HCT116 (cell line): ENCODE results near the gene AP1S1. TPM values are rescaled to one million over a fixed set of nuclear protein-coding genes. Genes with fewer than 3 reads are reported as not detected.

ENCODE experiments used
- ATAC-seq: fragments of 200-7000 bp; cut with Tn5 transposase; 2 replicates; pipeline ENCODE4 v1.9.1; 2020; ENCODE audit warnings: mild to moderate bottlenecking, moderate library complexity
- BruUV-seq: library from RNA; stranded (reverse); fragments of 400-500 nt; replicated peaks from 2 replicates; lab custom pipeline; 2021; lab: Mats Ljungman, UMichigan
- CTCF ChIA-PET: fragments of 300-600 bp; sonication (Branson Sonifier 250); formaldehyde crosslinking; loops from one replicate; lab custom pipeline; 2021; ENCODE audit warnings: antibody characterized with exemption; lab: Charles Lee
- POLR2A ChIA-PET: fragments of 300-600, 350-600 bp; sonication (Branson Sonifier 250); formaldehyde crosslinking; loops from one replicate; lab custom pipeline; 2021; ENCODE audit warnings: antibody characterized with exemption; lab: Charles Lee
- RAD21 ChIA-PET, 2 experiments: fragments of 300-600 bp; sonication (Branson Sonifier 250); formaldehyde crosslinking; loops; one replicate each; lab custom pipeline; 2023; ENCODE audit warnings: low total read pairs in 2 of 2; ENCODE audit not compliant: uncharacterized antibody in 2 of 2, unreplicated experiment in 2 of 2, low non-redundant PET in 1 of 2; lab: Charles Lee
- DNase-seq: peaks from one replicate; pipeline ENCODE4 v3.0.0-alpha.2; 2010; ENCODE audit warnings: low read depth, low spot score
- H2AFZ ChIP-seq: fragments of 200-600 bp; shearing (Covaris generic), sonication (generic); 2 replicates; pipeline ENCODE4 v1.6.1; 2017; ENCODE audit warnings: low read depth, mixed run types, mixed read lengths, antibody characterized with exemption, low read length; ENCODE audit not compliant: poor library complexity, severe bottlenecking
- H3K27ac ChIP-seq: 2 replicates; pipeline ENCODE4 v1.5.1; 2012; ENCODE audit warnings: low read depth, low read length
- H3K27me3 ChIP-seq: fragments of 200-600 bp; sonication (generic); 2 replicates; pipeline ENCODE4 v1.6.1; 2016; ENCODE audit warnings: mixed run types, low read length, mixed read lengths; ENCODE audit not compliant: insufficient read depth
- H3K36me3 ChIP-seq, 2 experiments: fragments of 200-500 bp in 1 of 2; fragments of 200-600 bp in 1 of 2; sonication (Bioruptor generic) in 1 of 2; sonication (generic) in 1 of 2; 2 replicates each; pipeline versions ENCODE4 v1.5.1 to v1.6.1; 2014 to 2016; ENCODE audit warnings: low read length in 2 of 2, inconsistent platforms in 1 of 2, mixed read lengths in 1 of 2, mixed run types in 1 of 2; ENCODE audit not compliant: insufficient read depth in 2 of 2, control insufficient read depth in 1 of 2
- H3K4me1 ChIP-seq, 2 experiments: fragments of 200-600 bp in 1 of 2; sonication (generic) in 1 of 2; 2 replicates each; pipeline versions ENCODE4 v1.5.1 to v1.6.1; 2012 to 2017; ENCODE audit warnings: low read length in 2 of 2, inconsistent platforms in 1 of 2, mild to moderate bottlenecking in 1 of 2, mixed read lengths in 1 of 2, mixed run types in 1 of 2, moderate library complexity in 1 of 2; ENCODE audit not compliant: insufficient read depth in 2 of 2, control insufficient read depth in 1 of 2
- H3K4me2 ChIP-seq: fragments of 200-600 bp; sonication (generic); 2 replicates; pipeline ENCODE4 v1.6.1; 2017; ENCODE audit warnings: mixed run types, low read length, mixed read lengths
- H3K4me3 ChIP-seq, 2 experiments: fragments of 200-600 bp in 1 of 2; sonication (generic) in 1 of 2; replicated peaks in 1 of 2; 2 replicates each; pipeline ENCODE4 v1.5.1; 2011 to 2016; ENCODE audit warnings: low read length in 2 of 2, control low read depth in 1 of 2, low read depth in 1 of 2, mild to moderate bottlenecking in 1 of 2, mixed read lengths in 1 of 2, mixed run types in 1 of 2
- H3K79me2 ChIP-seq: fragments of 200-600 bp; sonication (generic); 2 replicates; pipeline ENCODE4 v1.6.1; 2017; ENCODE audit warnings: mild to moderate bottlenecking, mixed run types, low read length, moderate library complexity, mixed read lengths; ENCODE audit not compliant: insufficient read depth
- H3K9ac ChIP-seq: fragments of 200-600 bp; sonication (generic); 2 replicates; pipeline ENCODE4 v1.6.1; 2016; ENCODE audit warnings: low read length, mixed read lengths
- H3K9me2 ChIP-seq: fragments of 200-600 bp; sonication (generic), shearing (Covaris generic); 2 replicates; pipeline ENCODE4 v1.6.1; 2017; ENCODE audit warnings: mixed run types, mild to moderate bottlenecking, moderate library complexity; ENCODE audit not compliant: insufficient read depth
- H3K9me3 ChIP-seq, 2 experiments: fragments of 200-500 bp in 1 of 2; fragments of 200-600 bp in 1 of 2; sonication (Bioruptor generic) in 1 of 2; sonication (generic) in 1 of 2; 2 replicates each; pipeline ENCODE4 v1.6.1; 2014 to 2017; ENCODE audit warnings: low read length in 2 of 2, mixed read lengths in 2 of 2, inconsistent platforms in 1 of 2, low read depth in 1 of 2, mild to moderate bottlenecking in 1 of 2, mixed run types in 1 of 2, moderate library complexity in 1 of 2; ENCODE audit not compliant: control insufficient read depth in 1 of 2, insufficient read depth in 1 of 2
- H4K20me1 ChIP-seq: fragments of 200-600 bp; sonication (generic), shearing (Covaris generic); 2 replicates; pipeline ENCODE4 v1.6.1; 2017; ENCODE audit warnings: mixed run types, mild to moderate bottlenecking, moderate library complexity; ENCODE audit not compliant: insufficient read depth
- ELF1 ChIP-seq: IDR thresholded peaks from 2 replicates; pipeline ENCODE4 v1.6.1; 2012; ENCODE audit warnings: low read depth, borderline replicate concordance
- EZH2phosphoT487 ChIP-seq: fragments of 200-600 bp; IDR thresholded peaks from 2 replicates; pipeline ENCODE4 v1.6.1; 2018; ENCODE audit warnings: antibody characterized with exemption, borderline replicate concordance
- FOSL1 ChIP-seq: IDR thresholded peaks from 2 replicates; pipeline ENCODE4 v1.6.1; 2012; ENCODE audit warnings: low read depth
- MAX ChIP-seq: IDR thresholded peaks from 2 replicates; pipeline ENCODE4 v1.6.1; 2012
- POLR2AphosphoS5 ChIP-seq: IDR thresholded peaks from 2 replicates; pipeline ENCODE4 v1.6.1; 2011; ENCODE audit warnings: mild to moderate bottlenecking, low read depth, low read length, moderate library complexity
- SIN3A ChIP-seq: IDR thresholded peaks from 2 replicates; pipeline ENCODE4 v1.6.1; 2012; ENCODE audit warnings: low read depth
- TCF7L2 ChIP-seq: IDR thresholded peaks from 2 replicates; pipeline ENCODE4 v1.7.0; 2011; ENCODE audit warnings: borderline replicate concordance, inconsistent platforms; ENCODE audit not compliant: insufficient read depth, insufficient read length; ENCODE audit errors: extremely low read depth
- ZFX ChIP-seq: fragments of 450-650 bp; IDR thresholded peaks from 2 replicates; pipeline ENCODE4 v1.6.1; 2017
- ZNF274 ChIP-seq: fragments of 200-500 bp; sonication (Bioruptor generic); IDR thresholded peaks from 2 replicates; pipeline ENCODE4 v1.6.1; 2014; ENCODE audit warnings: mild to moderate bottlenecking, low read depth, low read length, inconsistent platforms
- intact Hi-C: fragments of 100-400 bp; cut with micrococcal nuclease; formaldehyde crosslinking; loops from 2 replicates; pipeline ENCODE4 v1.10.0; 2022
- total RNA-seq: library from RNA; stranded (reverse); gene quantifications from one replicate; pipeline ENCODE4 v1.2.1, GENCODE V29; 2021; ENCODE audit not compliant: unreplicated experiment

The AP1S1 gene
- total RNA-seq, 1 experiment from 2014 or later, result 130 TPM

GRCh38 chr7:101121991-101122932 lies 32.0 kb upstream of the AP1S1 start (continued):
- TF ChIP-seq SIN3A (no peak), MAX (no peak), ELF1 (no peak), EZH2phosphoT487 (no peak)

DNA sequence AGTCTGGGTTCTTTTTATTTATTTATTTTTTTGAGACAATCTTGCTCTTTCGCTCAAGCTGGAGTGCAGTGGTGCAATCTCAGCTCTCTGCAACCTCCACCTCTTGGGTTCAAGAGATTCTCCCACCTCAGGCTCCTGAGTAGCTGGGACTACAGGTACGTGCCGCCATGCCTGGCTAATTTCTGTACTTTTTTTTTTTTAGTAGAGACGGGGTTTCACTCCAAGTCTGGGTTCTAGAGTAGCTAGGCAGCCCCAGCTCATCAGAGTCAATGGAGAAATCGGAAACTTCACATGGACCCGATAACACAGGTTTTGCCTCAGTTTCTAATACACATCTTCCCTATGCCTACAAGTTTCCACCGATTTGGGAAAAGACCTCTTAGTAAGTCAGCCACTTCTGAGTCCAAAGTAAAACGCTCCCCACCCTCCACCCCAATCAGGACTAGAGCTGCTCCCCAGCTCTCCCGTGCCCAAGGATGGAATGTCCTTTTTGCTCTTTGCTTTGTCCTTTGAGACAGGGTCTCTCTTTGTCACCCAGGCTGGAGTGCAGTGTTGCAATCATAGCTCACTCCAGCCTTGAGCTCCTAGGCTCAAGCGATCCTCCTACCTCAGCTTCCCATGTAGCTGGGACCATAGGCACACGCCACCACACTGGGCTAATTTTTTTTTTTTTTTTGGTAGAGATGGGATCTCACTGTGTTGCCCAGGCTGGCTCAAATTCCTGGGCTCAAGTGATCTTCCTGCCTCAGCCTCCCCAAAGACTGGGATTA lies 31.2 kb upstream of the AP1S1 start:
- Histone ChIP-seq H3K4me1 (peaks cover 68 to 99% of the 10 kb centered on the region in 2 experiments), H3K36me3 (no peaks in the 10 kb centered on the region), H3K4me2 (peak overlapping the region; percentile 81), H3K9me2 (no peaks in the 10 kb centered on the region), H3K27me3 (no peaks in the 10 kb centered on the region), H3K27ac (peak overlapping the region; percentile 75), H2AFZ (no peak overlapping the region), H3K9me3 (no peaks in the 10 kb centered on the region), H3K4me3 (peak overlapping the region; percentile 46 to 56), H3K79me2 (no peaks in the 10 kb centered on the region), H3K9ac (peak overlapping the region; percentile 73), H4K20me1 (no peaks in the 10 kb centered on the region)
- DNase-seq (no peak), ATAC-seq (no peak)
- ChIA-PET CTCF (interaction anchor here (1.5 to 2.2 kb wide), 3 partner anchors 15 to 45 kb away, joined by 3 to 13 read pairs (median 5); no protein-coding TSS in a partner anchor), RAD21 (interaction anchor here in 1 of 2 experiments (0.7 kb wide), 1 partner anchor 29 kb away, joined by 4 read pairs; no protein-coding TSS in a partner anchor), POLR2A (interaction anchor here (0.7 to 2.8 kb wide), 5 partner anchors 7 to 186 kb away, joined by 3 to 8 read pairs (median 3); no protein-coding TSS in a partner anchor)
- TF ChIP-seq SIN3A (no peak), POLR2AphosphoS5 (no peak), FOSL1 (no peak), ELF1 (no peak), ZFX (no peak), EZH2phosphoT487 (no peak), ZNF274 (no peak), TCF7L2 (no peak)
- no TSS peak for BruUV-seq
- intact Hi-C loops, result no loop called here
